ENCODE measurements around the gene MVK. TPM values are rescaled to one million over a fixed set of nuclear protein-coding genes. Genes with fewer than 3 reads are reported as not detected.

Gene MVK
- total RNA-seq, 1 donor from 2014 or later: 53.1 TPM

DNA sequence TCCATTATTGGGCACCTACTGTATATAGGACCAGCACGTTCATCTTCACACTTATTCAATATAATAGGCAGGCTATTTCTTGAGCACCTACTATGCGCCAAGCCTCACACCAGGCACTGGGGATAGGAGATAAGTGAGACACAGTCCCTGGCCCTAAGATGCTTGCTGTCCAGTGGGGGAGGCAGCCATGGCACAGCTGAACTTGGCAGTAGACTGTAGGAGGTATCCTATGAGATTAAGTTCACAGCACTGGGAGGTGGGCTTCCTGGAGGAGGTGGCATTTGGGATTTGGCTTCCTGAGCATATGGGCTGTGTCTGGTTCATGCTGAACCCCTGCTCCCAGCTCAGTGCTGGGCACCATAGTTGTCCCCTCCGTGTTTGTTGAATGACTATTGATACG is 65.1 kb downstream of the MVK start:
- intact Hi-C loops (cut with DNase I): no loop called here
- no peak overlapping the region for H3K27ac ChIP-seq
- H3K36me3 ChIP-seq: no peaks in the 10 kb centered on the region
- H3K27me3 ChIP-seq: no peaks in the 10 kb centered on the region
- H3K4me1 ChIP-seq: no peaks in the 10 kb centered on the region
- H3K4me3 ChIP-seq: no peak overlapping the region
- TF ChIP-seq, protein P1, sequence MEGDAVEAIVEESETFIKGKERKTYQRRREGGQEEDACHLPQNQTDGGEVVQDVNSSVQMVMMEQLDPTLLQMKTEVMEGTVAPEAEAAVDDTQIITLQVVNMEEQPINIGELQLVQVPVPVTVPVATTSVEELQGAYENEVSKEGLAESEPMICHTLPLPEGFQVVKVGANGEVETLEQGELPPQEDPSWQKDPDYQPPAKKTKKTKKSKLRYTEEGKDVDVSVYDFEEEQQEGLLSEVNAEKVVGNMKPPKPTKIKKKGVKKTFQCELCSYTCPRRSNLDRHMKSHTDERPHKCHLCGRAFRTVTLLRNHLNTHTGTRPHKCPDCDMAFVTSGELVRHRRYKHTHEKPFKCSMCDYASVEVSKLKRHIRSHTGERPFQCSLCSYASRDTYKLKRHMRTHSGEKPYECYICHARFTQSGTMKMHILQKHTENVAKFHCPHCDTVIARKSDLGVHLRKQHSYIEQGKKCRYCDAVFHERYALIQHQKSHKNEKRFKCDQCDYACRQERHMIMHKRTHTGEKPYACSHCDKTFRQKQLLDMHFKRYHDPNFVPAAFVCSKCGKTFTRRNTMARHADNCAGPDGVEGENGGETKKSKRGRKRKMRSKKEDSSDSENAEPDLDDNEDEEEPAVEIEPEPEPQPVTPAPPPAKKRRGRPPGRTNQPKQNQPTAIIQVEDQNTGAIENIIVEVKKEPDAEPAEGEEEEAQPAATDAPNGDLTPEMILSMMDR (IDR thresholded peaks at IDR 0.05): no peak
- DNase-seq (ENCODE audit: low spot score in 2 of 2): no peak
- H3K9me3 ChIP-seq: no peaks in the 10 kb centered on the region

DNA sequence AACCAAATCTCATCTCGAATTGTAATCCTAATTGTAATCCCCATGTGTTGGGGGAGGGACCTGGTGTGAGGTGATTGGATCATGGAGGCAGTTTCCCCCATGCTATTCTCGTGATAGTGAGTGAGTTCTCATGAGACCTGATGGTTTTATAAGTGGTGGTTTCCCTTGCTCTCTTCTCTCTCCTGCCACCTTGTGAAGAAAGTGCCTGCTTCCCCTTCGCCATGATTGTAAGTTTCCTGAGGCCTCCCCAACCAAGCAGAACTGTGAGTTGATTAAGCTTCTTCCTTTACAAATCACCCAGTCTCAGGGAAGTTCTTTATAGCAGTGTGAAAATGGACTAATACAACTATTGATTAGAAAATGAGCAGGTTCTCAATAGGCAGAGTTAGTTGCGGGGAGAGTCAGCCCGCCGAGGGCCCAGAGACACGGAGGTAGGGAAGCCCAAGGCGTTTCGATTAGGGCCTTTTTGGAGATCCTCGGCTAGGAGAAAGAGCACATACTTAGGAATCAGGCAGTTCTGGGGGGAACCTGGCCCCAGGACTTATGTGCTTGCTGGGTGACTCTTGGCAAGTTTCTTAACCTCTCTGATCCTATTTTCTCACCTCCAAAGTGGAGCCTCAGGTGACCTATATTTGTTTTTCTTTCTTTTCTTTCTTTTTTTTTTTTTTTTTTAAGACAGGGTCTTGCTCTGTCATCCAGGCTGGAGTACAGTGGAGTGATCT is 65.7 kb downstream of the MVK start:
- Histone ChIP-seq H3K4me3 (no peak overlapping the region), H3K9me3 (no peaks in the 10 kb centered on the region), H3K36me3 (no peaks in the 10 kb centered on the region), H3K27ac (no peak overlapping the region), H3K27me3 (no peaks in the 10 kb centered on the region), H3K4me1 (no peaks in the 10 kb centered on the region)
- TF ChIP-seq, protein P1 (IDR thresholded peaks at IDR 0.05): no peak
- no peak for DNase-seq (ENCODE audit: low spot score in 2 of 2)
- intact Hi-C loops (cut with DNase I): no loop called here

DNA sequence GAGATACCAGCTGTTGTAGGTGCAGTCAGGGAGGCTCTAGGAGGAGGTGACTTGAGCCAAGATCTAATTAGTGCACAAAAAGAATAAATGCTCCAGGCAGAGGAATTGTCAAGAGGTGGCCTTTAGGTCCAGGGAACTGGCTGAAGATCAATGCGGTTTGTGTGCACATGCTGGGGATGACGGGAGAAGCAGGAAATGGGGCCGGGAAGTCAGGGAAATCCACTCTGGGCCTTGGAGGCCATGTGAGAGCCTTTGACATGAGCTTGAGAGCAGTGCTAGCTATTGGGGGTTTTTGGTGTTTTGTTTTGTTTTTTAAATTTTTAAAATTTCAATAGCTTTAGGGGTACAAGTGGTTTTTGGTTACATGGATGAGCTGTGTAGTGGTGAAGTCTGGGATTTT is 67.4 kb downstream of the MVK start:
- Histone ChIP-seq H3K36me3 (no peaks in the 10 kb centered on the region), H3K9me3 (no peaks in the 10 kb centered on the region), H3K4me3 (no peak overlapping the region), H3K27me3 (no peaks in the 10 kb centered on the region), H3K4me1 (no peaks in the 10 kb centered on the region), H3K27ac (no peak overlapping the region)
- intact Hi-C loops (cut with DNase I): no loop called here
- TF ChIP-seq, protein P1 (IDR thresholded peaks at IDR 0.05): no peak
- DNase-seq (ENCODE audit: low spot score in 2 of 2): no peak

DNA sequence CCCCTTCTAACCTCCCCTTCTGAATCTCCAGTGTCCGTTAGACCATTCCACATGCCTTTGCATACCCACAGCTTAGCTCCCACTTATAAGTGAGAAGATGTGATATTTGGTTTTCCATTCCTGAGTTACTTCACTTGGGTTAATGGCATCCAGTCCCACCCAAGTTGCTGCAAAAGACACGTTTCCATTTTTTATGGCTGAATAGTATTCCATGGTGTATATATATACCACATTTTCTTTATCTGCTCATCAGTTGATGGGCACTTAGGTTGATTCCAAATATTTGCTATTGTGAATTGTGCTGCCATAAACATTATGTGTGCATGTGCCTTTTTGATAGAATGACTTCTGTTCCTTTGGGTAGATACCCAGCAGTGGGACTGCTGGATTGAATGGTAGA is 67.8 kb downstream of the MVK start:
- no peaks in the 10 kb centered on the region for H3K4me1 ChIP-seq
- H3K27ac ChIP-seq: no peak overlapping the region
- TF ChIP-seq, protein P1 (IDR thresholded peaks at IDR 0.05): no peak
- intact Hi-C loops (cut with DNase I): no loop called here
- H3K36me3 ChIP-seq: no peaks in the 10 kb centered on the region
- no peaks in the 10 kb centered on the region for H3K9me3 ChIP-seq
- H3K4me3 ChIP-seq: no peak overlapping the region
- no peak for DNase-seq (ENCODE audit: low spot score in 2 of 2)
- no peaks in the 10 kb centered on the region for H3K27me3 ChIP-seq

DNA sequence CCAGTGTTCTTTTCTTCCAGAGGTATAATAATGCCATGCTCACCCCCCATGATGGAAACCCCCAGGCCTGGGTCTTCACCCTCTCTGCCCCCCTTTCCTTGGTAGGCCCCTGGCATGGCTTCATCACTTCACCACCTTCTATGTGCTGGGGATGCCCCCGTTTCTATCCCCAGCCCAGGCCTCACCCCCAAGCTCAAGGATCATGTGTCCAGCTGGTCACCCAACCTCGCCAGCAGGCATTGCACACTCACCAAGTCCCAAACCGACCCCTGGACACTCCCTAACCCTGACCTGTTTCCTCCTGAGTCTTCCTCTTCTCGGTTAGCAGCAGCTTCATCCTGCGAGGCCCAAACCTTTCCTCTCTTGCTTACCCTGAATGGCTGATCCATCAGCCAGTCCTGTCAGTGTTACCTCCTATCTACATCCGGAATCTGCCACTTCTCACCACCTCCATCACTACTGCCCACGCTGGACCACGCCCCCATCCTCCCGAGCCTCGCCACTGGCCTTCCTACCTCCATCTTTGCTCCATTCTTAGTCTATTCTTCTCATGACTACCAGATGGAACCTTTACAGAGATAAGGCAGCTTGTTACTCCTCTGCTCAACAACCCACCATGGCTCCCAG is 69.0 kb downstream of the MVK start:
- TF ChIP-seq, protein P1 (IDR thresholded peaks at IDR 0.05): no peak
- Histone ChIP-seq H3K27ac (no peak overlapping the region), H3K36me3 (no peaks in the 10 kb centered on the region), H3K4me1 (no peaks in the 10 kb centered on the region), H3K27me3 (no peaks in the 10 kb centered on the region), H3K4me3 (no peak overlapping the region), H3K9me3 (no peaks in the 10 kb centered on the region)
- DNase-seq (ENCODE audit: low spot score in 2 of 2): no peak
- intact Hi-C loops (cut with DNase I): no loop called here

Data from ascending aorta (tissue), 2 donors.